ENCODE data around the gene GRK7.

DNA sequence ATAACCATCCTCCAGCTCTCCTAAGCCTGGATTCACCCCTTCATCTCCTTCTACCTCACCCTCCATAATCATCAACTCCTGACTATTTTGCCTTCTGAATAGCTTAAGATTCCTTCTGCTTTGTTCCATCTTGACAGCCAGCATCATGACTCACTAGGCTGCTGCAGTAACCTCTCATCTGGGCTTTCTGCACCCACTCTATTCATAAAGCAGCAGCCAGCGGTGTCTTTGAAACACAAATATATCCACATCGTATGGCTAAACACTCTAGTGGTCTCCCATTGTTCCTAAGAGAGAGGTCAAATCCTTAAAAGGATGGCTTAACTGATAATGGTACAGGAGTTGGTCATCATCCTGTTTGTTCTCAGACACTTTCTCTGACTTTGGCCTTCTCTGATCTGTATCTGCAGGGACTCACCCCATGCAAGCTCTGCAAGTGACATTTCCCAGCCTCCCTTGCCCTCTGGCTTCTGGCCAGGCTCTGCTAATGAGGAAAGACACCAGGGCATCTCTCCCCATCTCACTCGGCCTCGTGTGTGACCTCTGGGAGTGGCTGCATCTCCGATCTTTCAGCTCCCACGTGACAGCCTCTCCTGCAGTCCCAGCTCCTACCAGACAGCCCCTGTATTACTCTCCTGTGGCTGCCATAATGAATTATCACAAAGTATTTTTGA is 6.2 kb downstream of the GRK7 start:
- TF ChIP-seq, protein P1, sequence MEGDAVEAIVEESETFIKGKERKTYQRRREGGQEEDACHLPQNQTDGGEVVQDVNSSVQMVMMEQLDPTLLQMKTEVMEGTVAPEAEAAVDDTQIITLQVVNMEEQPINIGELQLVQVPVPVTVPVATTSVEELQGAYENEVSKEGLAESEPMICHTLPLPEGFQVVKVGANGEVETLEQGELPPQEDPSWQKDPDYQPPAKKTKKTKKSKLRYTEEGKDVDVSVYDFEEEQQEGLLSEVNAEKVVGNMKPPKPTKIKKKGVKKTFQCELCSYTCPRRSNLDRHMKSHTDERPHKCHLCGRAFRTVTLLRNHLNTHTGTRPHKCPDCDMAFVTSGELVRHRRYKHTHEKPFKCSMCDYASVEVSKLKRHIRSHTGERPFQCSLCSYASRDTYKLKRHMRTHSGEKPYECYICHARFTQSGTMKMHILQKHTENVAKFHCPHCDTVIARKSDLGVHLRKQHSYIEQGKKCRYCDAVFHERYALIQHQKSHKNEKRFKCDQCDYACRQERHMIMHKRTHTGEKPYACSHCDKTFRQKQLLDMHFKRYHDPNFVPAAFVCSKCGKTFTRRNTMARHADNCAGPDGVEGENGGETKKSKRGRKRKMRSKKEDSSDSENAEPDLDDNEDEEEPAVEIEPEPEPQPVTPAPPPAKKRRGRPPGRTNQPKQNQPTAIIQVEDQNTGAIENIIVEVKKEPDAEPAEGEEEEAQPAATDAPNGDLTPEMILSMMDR (conservative IDR thresholded peaks at IDR 0.05; ENCODE audit: low read depth, low read length) = no peak
- TF ChIP-seq POLR2A (IDR thresholded peaks at IDR 0.05; ENCODE audit: low read depth, low read length) (no peak), CEBPB (IDR thresholded peaks at IDR 0.05; ENCODE audit: low read depth, low read length) (no peak)

Measured in IMR-90 (cell line).